ENCODE data around the gene LZTFL1. TPM values are rescaled to one million over a fixed set of nuclear protein-coding genes. Genes with fewer than 3 reads are reported as not detected.
A peak's percentile ranks its signal among the peaks of the same experiment; 100 is the strongest.

Gene LZTFL1
- total RNA-seq, 2 donors from 2014 or later, result 23.2 to 28.9 TPM

- H3K36me3 ChIP-seq, result no peaks in the 10 kb centered on the region
- H3K4me1 ChIP-seq (replicated peaks), result no peaks in the 10 kb centered on the region
- no peak for DNase-seq (ENCODE audit: low spot score)
- 100% methylated on average over 1 of the region's 1 CpG for WGBS
- intact Hi-C loops (cut with DNase I), result no loop called here
- TF ChIP-seq CTCF (IDR thresholded peaks at IDR 0.05), result no peak
- TF ChIP-seq POLR2AphosphoS5 (IDR thresholded peaks at IDR 0.05), result no peak
- no peak for TF ChIP-seq POLR2A (IDR thresholded peaks at IDR 0.05)
- H3K27me3 ChIP-seq (replicated peaks; ENCODE audit: insufficient read depth), result no peaks in the 10 kb centered on the region
- no peak overlapping the region for H3K4me3 ChIP-seq
- H3K9me3 ChIP-seq, result no peaks in the 10 kb centered on the region
- no peak overlapping the region for H3K27ac ChIP-seq
These were observed 20.8 kb downstream of the LZTFL1 start for GRCh38 chr3:45821127-45821526.

GRCh38 chr3:45819543-45819942, 22.4 kb downstream of the LZTFL1 start:
- Histone ChIP-seq H3K9me3 (no peaks in the 10 kb centered on the region), H3K4me1 (replicated peaks) (no peaks in the 10 kb centered on the region), H3K36me3 (no peaks in the 10 kb centered on the region), H3K4me3 (no peak overlapping the region), H3K27me3 (replicated peaks; ENCODE audit: insufficient read depth) (no peaks in the 10 kb centered on the region), H3K27ac (no peak overlapping the region)
- no peak for DNase-seq (ENCODE audit: low spot score)
- 79% methylated on average over 2 of the region's 2 CpGs for WGBS
- intact Hi-C loops (cut with DNase I), result no loop called here
- TF ChIP-seq POLR2A (IDR thresholded peaks at IDR 0.05), result no peak
- TF ChIP-seq POLR2AphosphoS5 (IDR thresholded peaks at IDR 0.05), result no peak
- TF ChIP-seq CTCF (IDR thresholded peaks at IDR 0.05), result no peak

- Histone ChIP-seq H3K4me1 (replicated peaks) (no peaks in the 10 kb centered on the region), H3K9me3 (no peaks in the 10 kb centered on the region), H3K27me3 (replicated peaks; ENCODE audit: insufficient read depth) (no peaks in the 10 kb centered on the region), H3K4me3 (no peak overlapping the region), H3K36me3 (no peaks in the 10 kb centered on the region), H3K27ac (peak overlapping the region in 1 of 2 donors; percentile 52)
- 4% methylated on average over 4 of the region's 4 CpGs for WGBS
- TF ChIP-seq CTCF (IDR thresholded peaks at IDR 0.05) (no peak), POLR2A (IDR thresholded peaks at IDR 0.05) (no peak), POLR2AphosphoS5 (IDR thresholded peaks at IDR 0.05) (peak; percentile 91)
- peak; percentile 82 for DNase-seq (ENCODE audit: low spot score)
- intact Hi-C loops (cut with DNase I), result no loop called here
These were observed 23.9 kb downstream of the LZTFL1 start for GRCh38 chr3:45817831-45818522.

- H3K4me1 ChIP-seq (replicated peaks), result no peaks in the 10 kb centered on the region
- no peak for DNase-seq (ENCODE audit: low spot score)
- H3K36me3 ChIP-seq, result no peaks in the 10 kb centered on the region
- H3K4me3 ChIP-seq, result no peak overlapping the region
- no peak overlapping the region for H3K27ac ChIP-seq
- intact Hi-C loops (cut with DNase I), result no loop called here
- no peaks in the 10 kb centered on the region for H3K27me3 ChIP-seq (replicated peaks; ENCODE audit: insufficient read depth)
- TF ChIP-seq POLR2A (IDR thresholded peaks at IDR 0.05) (no peak), CTCF (IDR thresholded peaks at IDR 0.05) (no peak), POLR2AphosphoS5 (IDR thresholded peaks at IDR 0.05) (no peak)
- WGBS, result 76% methylated on average over 3 of the region's 3 CpGs
- H3K9me3 ChIP-seq, result no peaks in the 10 kb centered on the region
These were observed 25.4 kb downstream of the LZTFL1 start for GRCh38 chr3:45816544-45816943.

- H3K27ac ChIP-seq, result no peak overlapping the region
- H3K36me3 ChIP-seq, result no peaks in the 10 kb centered on the region
- H3K4me3 ChIP-seq, result no peak overlapping the region
- H3K27me3 ChIP-seq (replicated peaks; ENCODE audit: insufficient read depth), result no peaks in the 10 kb centered on the region
- no peak for DNase-seq (ENCODE audit: low spot score)
- TF ChIP-seq POLR2A (IDR thresholded peaks at IDR 0.05) (no peak), CTCF (IDR thresholded peaks at IDR 0.05) (no peak), POLR2AphosphoS5 (IDR thresholded peaks at IDR 0.05) (no peak)
- H3K4me1 ChIP-seq (replicated peaks), result no peaks in the 10 kb centered on the region
- intact Hi-C loops (cut with DNase I), result no loop called here
- 96% methylated on average over 4 of the region's 4 CpGs for WGBS
- no peaks in the 10 kb centered on the region for H3K9me3 ChIP-seq
These were observed 27.6 kb downstream of the LZTFL1 start for GRCh38 chr3:45814322-45814721.
